Activated naive CD4-positive, alpha-beta T cell treated with anti-CD3 and anti-CD28 coated beads, Interleukin-2, amount 10 ng/mL, durations not matched to agents 7 days and 5 days (primary cell): ENCODE results near the gene LRRN2.
A peak's percentile ranks its signal among the peaks of the same experiment; 100 is the strongest.

Experiments used
- CTCF ChIA-PET: fragments of 350-600 bp; sonication (Branson Sonifier 250); formaldehyde crosslinking; loops from one replicate; lab custom pipeline; 2021; ENCODE audit warnings: antibody characterized with exemption; lab: Charles Lee
- DNase-seq: peaks from one replicate; pipeline ENCODE4 v3.0.0-alpha.2; 2020
- H3K27ac Mint-ChIP-seq: one replicate; pipeline ENCODE4 v1.8.0; 2021; ENCODE audit warnings: mild to moderate bottlenecking, moderate library complexity, mixed read lengths
- H3K27me3 Mint-ChIP-seq: one replicate; pipeline ENCODE4 v1.8.0; 2021; ENCODE audit warnings: mild to moderate bottlenecking, mixed read lengths
- H3K36me3 Mint-ChIP-seq: one replicate; pipeline ENCODE4 v1.8.0; 2021; ENCODE audit warnings: mixed read lengths
- H3K4me1 Mint-ChIP-seq: one replicate; pipeline ENCODE4 v1.8.0; 2021; ENCODE audit warnings: mixed read lengths
- H3K4me3 Mint-ChIP-seq: one replicate; pipeline ENCODE4 v1.8.0; 2021; ENCODE audit warnings: mild to moderate bottlenecking, moderate library complexity, mixed read lengths
- H3K9me3 Mint-ChIP-seq: one replicate; pipeline ENCODE4 v1.8.0; 2021; ENCODE audit warnings: mixed read lengths

Gene LRRN2

DNA sequence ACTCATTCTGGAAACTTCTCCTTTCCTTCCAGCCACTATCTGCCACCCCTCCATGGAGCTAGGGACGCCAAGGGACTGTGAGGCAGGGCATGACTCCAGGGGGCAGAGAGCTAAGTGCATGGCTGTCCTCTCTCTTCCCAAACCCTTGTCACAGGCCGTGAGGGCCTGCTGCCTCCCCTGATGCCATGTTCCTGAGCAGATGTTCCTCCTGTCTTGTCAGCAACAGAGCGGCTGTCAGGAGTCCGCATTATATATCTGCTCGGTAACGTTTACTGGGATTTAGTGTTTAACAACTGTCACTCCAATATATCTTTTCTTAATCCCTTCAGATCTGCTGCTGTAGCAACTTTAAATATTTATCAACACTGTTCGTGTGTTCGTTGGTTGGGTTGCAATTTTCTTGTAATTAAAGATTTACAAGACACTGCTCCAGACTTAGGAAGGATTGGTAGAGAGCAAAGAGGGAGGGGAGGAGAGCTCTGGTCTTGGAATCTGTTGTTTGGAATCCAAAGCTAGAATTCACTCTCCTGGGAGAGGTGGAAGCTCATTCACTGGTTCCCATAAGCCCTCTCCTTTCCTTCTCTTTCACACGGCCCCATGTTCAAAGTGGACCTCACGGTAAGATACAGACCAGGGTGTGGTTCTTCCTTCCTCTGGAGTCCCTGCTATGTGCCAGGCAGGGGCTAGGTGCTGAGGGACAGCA lies 93.1 kb downstream of the LRRN2 start:
- Mint-ChIP-seq H3K27ac (no peak overlapping the region), H3K4me3 (no peak overlapping the region), H3K27me3 (no peaks in the 10 kb centered on the region), H3K4me1 (peaks cover 4% of the 10 kb centered on the region), H3K9me3 (no peaks in the 10 kb centered on the region), H3K36me3 (peaks cover 10% of the 10 kb centered on the region)
- CTCF ChIA-PET, result interaction anchor here (0.5 kb wide), 1 partner anchor 176 kb away, joined by 3 read pairs; no protein-coding TSS in a partner anchor
- no peak for DNase-seq

DNA sequence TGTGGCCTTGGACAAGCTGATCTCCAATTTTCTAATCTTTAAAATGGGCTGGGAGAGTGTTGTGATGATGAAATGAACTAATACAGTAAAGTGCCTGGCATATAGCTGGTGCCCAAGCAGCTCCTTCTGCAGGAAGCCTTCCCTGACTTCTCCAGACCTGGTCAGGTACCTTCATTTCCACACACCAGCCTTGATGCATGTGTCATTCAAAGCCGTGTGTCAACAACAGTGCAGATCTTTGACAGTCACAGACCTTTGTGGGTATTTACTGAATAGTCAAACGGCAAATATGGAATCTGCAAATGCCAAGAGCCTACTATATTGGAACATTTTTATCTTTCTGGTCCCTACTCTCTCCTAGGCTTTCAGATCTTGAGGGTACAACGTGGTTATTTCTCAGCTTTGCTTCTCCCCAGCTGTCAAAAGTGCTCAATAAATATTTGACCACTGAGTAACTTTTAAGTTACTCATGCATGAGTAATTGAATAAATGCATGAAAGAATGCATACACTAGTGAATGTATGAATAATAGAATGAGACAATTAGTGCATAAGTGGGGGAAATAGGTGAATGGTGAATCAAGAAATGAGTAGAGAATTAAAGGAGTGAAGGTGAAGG lies 94.0 kb downstream of the LRRN2 start:
- H3K27ac Mint-ChIP-seq, result no peak overlapping the region
- no peaks in the 10 kb centered on the region for H3K9me3 Mint-ChIP-seq
- H3K4me3 Mint-ChIP-seq, result no peak overlapping the region
- H3K27me3 Mint-ChIP-seq, result no peaks in the 10 kb centered on the region
- peaks cover 8% of the 10 kb centered on the region for H3K36me3 Mint-ChIP-seq
- H3K4me1 Mint-ChIP-seq, result peaks cover 4% of the 10 kb centered on the region
- DNase-seq, result no peak
- CTCF ChIA-PET, result no interaction called here

DNA sequence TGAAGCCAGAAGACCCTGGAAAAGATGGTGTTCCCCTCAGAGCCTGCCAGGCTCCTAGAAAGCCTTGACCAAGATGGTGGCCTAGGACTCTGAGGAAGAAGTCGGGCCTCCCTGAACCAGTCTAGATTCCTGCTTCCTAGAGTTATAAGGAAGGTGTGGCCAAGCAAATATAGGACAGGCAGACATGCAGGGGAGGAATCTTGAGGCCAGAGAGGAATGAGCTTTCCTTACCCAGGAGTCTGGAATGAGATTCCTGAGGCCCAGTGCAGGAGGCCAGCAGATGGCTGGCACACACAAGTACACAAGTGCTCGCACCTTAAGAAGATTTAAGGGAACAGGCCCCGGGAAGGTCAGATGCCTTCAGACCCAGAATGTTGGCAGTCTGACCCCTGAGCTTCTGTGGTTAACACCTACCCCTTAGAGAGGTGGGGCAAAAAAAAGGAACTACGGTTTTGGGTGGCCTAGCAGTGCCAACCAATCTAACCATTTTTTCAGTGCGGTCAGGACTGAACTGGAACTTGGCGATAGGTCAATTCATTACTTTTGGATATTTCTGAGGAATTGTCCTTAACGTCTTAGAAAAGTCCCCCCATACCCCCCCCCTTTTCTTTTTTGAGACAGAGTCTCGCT lies 96.0 kb downstream of the LRRN2 start:
- DNase-seq, result no peak
- CTCF ChIA-PET, result interaction anchor here (1.5 kb wide), 1 partner anchor 218 kb away, joined by 3 read pairs; no protein-coding TSS in a partner anchor
- Mint-ChIP-seq H3K36me3 (peaks cover 4% of the 10 kb centered on the region), H3K4me3 (no peak overlapping the region), H3K27me3 (no peaks in the 10 kb centered on the region), H3K4me1 (peaks cover 12% of the 10 kb centered on the region), H3K9me3 (no peaks in the 10 kb centered on the region), H3K27ac (no peak overlapping the region)

DNA sequence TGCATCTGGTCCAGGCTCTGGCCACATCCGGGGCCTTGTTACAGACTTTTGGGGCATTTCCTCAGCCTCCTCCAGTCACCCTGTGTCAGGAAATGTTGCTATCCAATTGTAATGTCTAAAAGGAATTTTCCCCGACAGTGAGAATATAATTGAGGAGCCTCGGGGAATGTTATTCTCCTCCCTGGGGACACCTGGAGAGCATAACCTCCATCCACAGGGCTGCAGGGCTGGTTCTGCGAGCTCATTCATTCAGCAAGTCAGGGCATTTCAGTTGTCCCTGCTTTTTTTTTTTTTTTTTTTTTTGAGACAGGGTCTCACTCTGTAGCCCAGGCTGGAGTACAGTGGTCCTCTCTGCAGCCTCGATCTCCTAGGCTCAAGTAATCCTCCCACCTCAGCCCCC lies 96.7 kb downstream of the LRRN2 start:
- DNase-seq, result no peak
- H3K27me3 Mint-ChIP-seq, result no peaks in the 10 kb centered on the region
- no peak overlapping the region for H3K27ac Mint-ChIP-seq
- peaks cover 16% of the 10 kb centered on the region for H3K4me1 Mint-ChIP-seq
- peaks cover 4% of the 10 kb centered on the region for H3K36me3 Mint-ChIP-seq
- CTCF ChIA-PET, result interaction anchor here (1.5 kb wide), 1 partner anchor 218 kb away, joined by 3 read pairs; no protein-coding TSS in a partner anchor
- no peak overlapping the region for H3K4me3 Mint-ChIP-seq
- H3K9me3 Mint-ChIP-seq, result no peaks in the 10 kb centered on the region

DNA sequence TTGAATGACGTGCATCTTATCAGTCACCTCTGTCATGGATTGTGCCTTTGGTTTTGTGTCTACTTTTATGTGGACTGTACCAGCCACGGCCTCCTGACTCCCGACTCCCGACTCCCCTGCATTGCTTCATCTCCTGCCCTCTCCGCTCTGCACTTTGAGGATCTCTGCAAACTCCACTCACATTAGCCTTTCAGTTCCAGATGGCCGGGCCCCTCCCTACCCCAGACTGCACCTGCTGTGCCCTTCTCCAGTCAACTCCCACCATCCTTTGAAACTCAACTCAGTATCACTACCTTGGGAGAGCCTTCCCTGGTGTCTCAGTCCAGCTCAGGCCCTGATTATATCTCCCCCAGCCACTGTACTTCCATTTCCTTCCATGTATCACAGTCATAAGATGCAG lies 97.9 kb downstream of the LRRN2 start:
- no peak for DNase-seq
- CTCF ChIA-PET, result interaction anchor here (0.9 kb wide), 1 partner anchor 176 kb away, joined by 3 read pairs; no protein-coding TSS in a partner anchor
- H3K36me3 Mint-ChIP-seq, result peaks cover 6% of the 10 kb centered on the region
- H3K4me1 Mint-ChIP-seq, result peaks cover 18% of the 10 kb centered on the region
- H3K27me3 Mint-ChIP-seq, result no peaks in the 10 kb centered on the region
- H3K4me3 Mint-ChIP-seq, result no peak overlapping the region
- H3K27ac Mint-ChIP-seq, result no peak overlapping the region
- no peaks in the 10 kb centered on the region for H3K9me3 Mint-ChIP-seq

DNA sequence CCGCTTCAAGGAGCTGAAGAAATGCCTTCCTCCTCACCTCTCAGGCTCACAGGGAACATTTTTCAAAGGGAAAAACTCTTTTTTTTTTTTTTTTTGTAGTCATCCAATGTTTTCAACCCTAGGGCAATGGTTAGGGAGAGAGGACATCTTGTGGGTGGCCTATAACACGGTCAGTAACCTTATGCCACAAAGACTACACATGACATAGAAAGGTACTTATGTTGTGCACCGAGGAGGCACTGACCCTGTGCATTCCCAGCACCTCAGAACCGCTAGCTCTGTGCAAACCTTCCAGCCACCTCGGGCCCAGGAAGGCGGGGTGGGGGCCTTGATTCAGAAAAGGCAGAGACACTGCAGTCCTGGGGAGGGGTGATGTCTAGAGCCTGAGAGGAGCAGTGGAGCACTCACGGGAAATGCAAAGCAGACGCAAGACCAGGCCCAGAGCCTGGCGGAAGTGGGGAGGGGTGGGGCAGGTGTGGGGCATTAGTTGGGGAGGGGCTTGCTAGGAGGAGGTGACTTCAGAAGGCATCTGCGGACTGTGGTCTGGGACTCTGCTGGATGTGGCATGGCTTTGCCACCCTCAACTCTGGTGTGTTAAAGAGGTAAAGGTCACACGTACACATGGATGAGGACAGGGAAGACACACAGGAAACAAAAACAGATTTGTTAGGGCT lies 100.7 kb downstream of the LRRN2 start:
- Mint-ChIP-seq H3K4me3 (peak overlapping the region; percentile 40), H3K9me3 (no peaks in the 10 kb centered on the region), H3K27me3 (no peaks in the 10 kb centered on the region), H3K36me3 (peaks cover 26% of the 10 kb centered on the region), H3K27ac (peak overlapping the region; percentile 53), H3K4me1 (peaks cover 39% of the 10 kb centered on the region)
- CTCF ChIA-PET, result interaction anchor here (0.9 kb wide), 1 partner anchor 10 kb away, joined by 3 read pairs; no protein-coding TSS in a partner anchor
- peak; percentile 54 for DNase-seq

DNA sequence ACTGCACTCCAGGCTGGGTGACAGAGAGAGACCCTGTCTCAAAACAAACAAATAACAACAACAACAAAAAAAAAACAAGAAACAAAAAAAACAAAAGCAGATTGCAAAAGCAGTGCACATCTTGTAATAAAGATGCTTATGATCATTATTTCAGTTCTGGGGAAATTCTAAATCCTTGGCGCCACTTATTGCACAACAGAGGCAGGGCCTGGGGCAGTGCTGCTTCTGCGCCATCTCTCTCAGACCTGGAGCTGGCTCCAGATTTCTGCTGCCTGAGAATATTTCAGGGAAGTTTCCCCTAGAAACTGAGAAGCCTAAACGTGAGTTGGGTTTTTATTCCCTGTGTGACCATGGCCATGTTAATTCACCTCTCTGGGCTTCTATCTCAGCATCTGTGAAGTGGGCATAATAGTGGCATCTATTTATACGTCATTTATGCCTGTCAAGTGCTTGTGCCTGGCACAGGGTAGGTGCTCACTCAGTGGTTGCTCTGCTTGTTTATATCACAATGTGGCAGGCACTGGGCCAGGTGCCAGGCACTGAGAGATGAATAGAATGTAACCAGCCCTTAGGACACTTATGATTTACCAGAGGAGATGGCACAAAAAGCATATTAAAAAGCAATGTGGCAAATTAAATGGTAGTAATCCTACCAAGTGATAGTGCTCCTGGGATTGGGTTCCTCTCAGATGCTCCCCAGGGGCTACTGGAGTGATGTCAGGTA lies 101.5 kb downstream of the LRRN2 start:
- CTCF ChIA-PET, result interaction anchor here (0.9 to 1.0 kb wide), 2 partner anchors 10 to 223 kb away, joined by 3 to 4 read pairs; no protein-coding TSS in a partner anchor
- DNase-seq, result no peak
- peaks cover 47% of the 10 kb centered on the region for H3K4me1 Mint-ChIP-seq
- peaks cover 28% of the 10 kb centered on the region for H3K36me3 Mint-ChIP-seq
- H3K4me3 Mint-ChIP-seq, result no peak overlapping the region
- H3K27ac Mint-ChIP-seq, result peak overlapping the region; percentile 53
- H3K9me3 Mint-ChIP-seq, result no peaks in the 10 kb centered on the region
- no peaks in the 10 kb centered on the region for H3K27me3 Mint-ChIP-seq

DNA sequence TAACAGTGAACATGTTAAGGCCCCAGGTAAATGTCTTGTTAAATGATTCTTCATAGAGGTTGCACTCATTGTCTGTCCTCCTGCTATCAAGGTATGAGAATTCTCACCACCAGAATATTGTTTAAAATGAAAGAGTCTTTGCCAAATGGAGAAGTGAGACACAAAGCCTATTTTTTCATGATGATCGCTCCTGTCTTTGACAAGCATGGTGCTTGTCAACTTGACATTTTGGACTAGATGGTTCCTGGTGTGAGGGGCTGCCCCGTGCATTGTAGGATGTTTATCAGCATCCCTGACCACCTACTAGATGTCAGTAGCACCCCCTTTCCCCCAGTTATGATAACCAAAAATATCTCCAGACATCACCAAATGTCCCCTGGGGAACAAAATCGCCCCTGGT lies 103.8 kb downstream of the LRRN2 start:
- H3K27me3 Mint-ChIP-seq, result no peaks in the 10 kb centered on the region
- H3K4me3 Mint-ChIP-seq, result no peak overlapping the region
- peak overlapping the region; percentile 6 for H3K27ac Mint-ChIP-seq
- CTCF ChIA-PET, result interaction anchor here (1.4 kb wide), 2 partner anchors 16 to 210 kb away, joined by 3 to 4 read pairs; no protein-coding TSS in a partner anchor
- peaks cover 63% of the 10 kb centered on the region for H3K4me1 Mint-ChIP-seq
- no peak for DNase-seq
- H3K36me3 Mint-ChIP-seq, result peaks cover 29% of the 10 kb centered on the region
- no peaks in the 10 kb centered on the region for H3K9me3 Mint-ChIP-seq

DNA sequence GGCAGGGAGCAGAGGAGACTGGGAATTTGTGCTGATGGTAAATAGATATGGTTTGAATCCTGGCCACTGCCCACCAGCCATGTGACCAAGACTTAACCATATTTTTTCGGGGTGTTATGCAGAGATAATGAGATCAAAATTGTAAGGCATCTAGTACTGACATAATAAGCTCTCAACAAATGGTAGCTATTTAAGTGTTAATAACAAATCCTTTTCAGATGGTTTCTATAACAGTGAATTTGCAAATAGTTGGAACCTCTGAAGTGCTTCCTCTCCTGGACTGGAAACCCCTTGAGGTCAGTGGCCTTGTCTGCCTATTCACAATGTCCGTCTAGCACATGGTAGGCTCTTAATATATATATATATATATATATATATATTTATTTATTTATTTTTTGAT lies 104.7 kb downstream of the LRRN2 start:
- H3K4me1 Mint-ChIP-seq, result peaks cover 63% of the 10 kb centered on the region
- CTCF ChIA-PET, result interaction anchor here (1.4 to 3.1 kb wide), 3 partner anchors 184 to 226 kb away, joined by 3 to 15 read pairs (median 12); no protein-coding TSS in a partner anchor
- peak overlapping the region; percentile 96 for H3K27ac Mint-ChIP-seq
- H3K27me3 Mint-ChIP-seq, result no peaks in the 10 kb centered on the region
- H3K36me3 Mint-ChIP-seq, result peaks cover 29% of the 10 kb centered on the region
- no peak for DNase-seq
- H3K4me3 Mint-ChIP-seq, result peak overlapping the region; percentile 75
- no peaks in the 10 kb centered on the region for H3K9me3 Mint-ChIP-seq

DNA sequence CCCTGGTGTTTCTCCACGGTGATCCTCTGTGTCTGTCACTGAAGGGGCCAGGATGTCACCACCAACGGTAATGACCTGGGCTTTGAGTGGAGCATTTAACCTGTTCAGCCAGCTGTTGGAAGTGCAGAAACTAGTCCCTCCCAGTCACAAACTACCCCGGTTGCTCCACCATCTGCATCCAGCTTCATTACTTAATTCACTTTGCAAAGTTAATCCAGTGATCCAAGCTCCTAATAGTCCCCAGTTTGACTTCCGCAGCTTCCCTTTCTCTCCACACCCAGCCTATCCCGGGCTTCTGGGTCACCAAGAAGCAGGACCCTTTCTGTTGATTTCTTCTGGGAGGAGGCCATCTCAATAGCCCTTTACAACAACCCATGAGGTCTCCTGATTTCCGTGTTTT lies 105.9 kb downstream of the LRRN2 start:
- CTCF ChIA-PET, result interaction anchor here (0.9 to 3.1 kb wide), 4 partner anchors 13 to 227 kb away, joined by 3 to 30 read pairs (median 14); no protein-coding TSS in a partner anchor
- H3K27ac Mint-ChIP-seq, result peak overlapping the region; percentile 96
- no peaks in the 10 kb centered on the region for H3K27me3 Mint-ChIP-seq
- DNase-seq, result no peak
- H3K4me3 Mint-ChIP-seq, result peak overlapping the region; percentile 75
- peaks cover 29% of the 10 kb centered on the region for H3K36me3 Mint-ChIP-seq
- H3K4me1 Mint-ChIP-seq, result peaks cover 56% of the 10 kb centered on the region
- H3K9me3 Mint-ChIP-seq, result no peaks in the 10 kb centered on the region

DNA sequence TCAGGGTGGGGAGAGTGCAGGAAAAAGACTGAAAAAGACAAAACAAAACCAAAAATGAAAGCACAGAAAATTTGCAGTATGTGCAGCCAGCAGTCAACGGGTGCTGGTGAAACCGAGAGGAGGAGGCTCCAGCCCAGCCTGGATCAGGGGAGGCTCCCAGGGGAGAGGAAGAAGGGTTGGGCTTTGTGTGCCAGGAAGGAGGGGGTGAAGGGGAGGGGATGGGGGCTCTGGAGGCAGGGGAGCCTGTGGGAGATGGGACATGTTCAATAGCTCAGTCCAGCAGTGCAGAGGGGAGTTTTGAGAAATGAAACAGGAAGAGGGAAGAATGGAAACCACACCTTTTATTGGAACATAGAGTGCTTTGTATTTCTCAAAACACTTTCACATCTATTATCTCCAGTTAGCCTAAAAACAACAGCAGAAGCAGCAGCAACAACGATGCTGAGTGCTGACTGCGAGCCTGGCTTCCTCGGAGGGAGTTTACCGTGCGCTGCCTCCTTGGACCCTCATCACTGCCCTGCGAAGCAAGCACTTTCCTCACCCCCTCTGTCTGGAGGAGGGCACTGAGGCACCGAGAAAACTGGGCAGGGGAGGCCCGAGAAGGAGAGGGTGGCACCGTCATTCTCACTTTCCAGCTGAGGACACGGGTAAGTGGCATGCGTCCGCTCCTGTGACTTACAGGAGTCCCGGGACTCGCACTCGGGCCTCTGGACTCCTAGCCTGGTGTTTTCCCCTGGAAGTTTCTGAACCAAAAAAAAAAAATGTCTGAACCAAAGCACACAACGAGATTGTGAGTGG lies 106.5 kb downstream of the LRRN2 start:
- CTCF ChIA-PET, result interaction anchor here (0.8 to 3.1 kb wide), 6 partner anchors 13 to 228 kb away, joined by 3 to 30 read pairs (median 8); no protein-coding TSS in a partner anchor
- peak overlapping the region; percentile 96 for H3K27ac Mint-ChIP-seq
- peak; percentile 82 for DNase-seq
- peak overlapping the region; percentile 75 for H3K4me3 Mint-ChIP-seq
- H3K27me3 Mint-ChIP-seq, result no peaks in the 10 kb centered on the region
- H3K36me3 Mint-ChIP-seq, result peaks cover 29% of the 10 kb centered on the region
- H3K9me3 Mint-ChIP-seq, result no peaks in the 10 kb centered on the region
- H3K4me1 Mint-ChIP-seq, result peaks cover 50% of the 10 kb centered on the region

DNA sequence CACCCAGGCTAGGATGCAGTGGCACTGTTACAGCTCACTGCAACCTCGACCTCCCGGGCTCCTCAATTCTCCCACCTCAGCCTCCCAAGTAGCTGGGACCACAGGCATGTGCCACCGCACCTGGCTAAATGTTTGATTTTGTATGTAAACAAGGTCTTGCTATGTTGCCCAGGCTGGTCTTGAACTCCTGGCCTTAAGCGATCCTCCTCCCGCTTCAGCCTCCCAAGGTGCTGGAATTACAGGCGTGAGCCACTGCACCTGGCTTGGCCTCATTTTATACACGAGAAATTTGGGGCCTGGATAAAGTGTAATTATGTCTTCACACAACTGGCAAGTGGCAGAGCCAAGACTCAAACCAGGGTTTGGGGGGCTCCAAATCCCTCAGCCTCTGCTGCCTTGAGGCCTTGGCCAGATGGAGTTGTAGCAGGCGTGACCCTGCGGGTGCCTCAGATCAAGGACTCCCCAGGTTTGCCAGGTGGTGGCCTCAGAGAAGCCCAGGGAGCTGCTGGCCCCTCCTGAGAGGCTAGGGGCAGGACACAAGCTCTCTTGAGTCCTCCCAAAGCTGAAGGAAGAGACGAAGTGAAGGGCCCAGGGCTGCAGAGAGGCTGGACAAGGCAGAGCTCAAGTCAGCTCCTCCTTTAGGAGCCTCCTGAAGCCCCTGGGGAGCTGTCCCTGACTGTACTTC lies 107.6 kb downstream of the LRRN2 start:
- CTCF ChIA-PET, result interaction anchor here (0.8 to 3.1 kb wide), 4 partner anchors 12 to 229 kb away, joined by 3 to 30 read pairs (median 9); no protein-coding TSS in a partner anchor
- H3K4me1 Mint-ChIP-seq, result peaks cover 48% of the 10 kb centered on the region

More for the DNA sequence above, 107.6 kb downstream of the LRRN2 start:
- DNase-seq, result no peak
- H3K27me3 Mint-ChIP-seq, result no peaks in the 10 kb centered on the region
- no peak overlapping the region for H3K4me3 Mint-ChIP-seq
- H3K36me3 Mint-ChIP-seq, result peaks cover 34% of the 10 kb centered on the region
- H3K27ac Mint-ChIP-seq, result peak overlapping the region; percentile 96
- no peaks in the 10 kb centered on the region for H3K9me3 Mint-ChIP-seq
